NOMO-1 treated with DMSO at 0.1 percent for 48 hours (cell line): Measurements from ENCODE around the gene MED15.
"Not testable (repeated sequence)": the region's sequence is repeated elsewhere in the genome, so short reads cannot be mapped to it uniquely, and the experiment has no call there.

Experiments
- DNase-seq: peaks from one replicate; lab custom pipeline; 2025; ENCODE audit not compliant: unreplicated experiment; lab: John Stamatoyannopoulos, UW

Gene MED15

DNA sequence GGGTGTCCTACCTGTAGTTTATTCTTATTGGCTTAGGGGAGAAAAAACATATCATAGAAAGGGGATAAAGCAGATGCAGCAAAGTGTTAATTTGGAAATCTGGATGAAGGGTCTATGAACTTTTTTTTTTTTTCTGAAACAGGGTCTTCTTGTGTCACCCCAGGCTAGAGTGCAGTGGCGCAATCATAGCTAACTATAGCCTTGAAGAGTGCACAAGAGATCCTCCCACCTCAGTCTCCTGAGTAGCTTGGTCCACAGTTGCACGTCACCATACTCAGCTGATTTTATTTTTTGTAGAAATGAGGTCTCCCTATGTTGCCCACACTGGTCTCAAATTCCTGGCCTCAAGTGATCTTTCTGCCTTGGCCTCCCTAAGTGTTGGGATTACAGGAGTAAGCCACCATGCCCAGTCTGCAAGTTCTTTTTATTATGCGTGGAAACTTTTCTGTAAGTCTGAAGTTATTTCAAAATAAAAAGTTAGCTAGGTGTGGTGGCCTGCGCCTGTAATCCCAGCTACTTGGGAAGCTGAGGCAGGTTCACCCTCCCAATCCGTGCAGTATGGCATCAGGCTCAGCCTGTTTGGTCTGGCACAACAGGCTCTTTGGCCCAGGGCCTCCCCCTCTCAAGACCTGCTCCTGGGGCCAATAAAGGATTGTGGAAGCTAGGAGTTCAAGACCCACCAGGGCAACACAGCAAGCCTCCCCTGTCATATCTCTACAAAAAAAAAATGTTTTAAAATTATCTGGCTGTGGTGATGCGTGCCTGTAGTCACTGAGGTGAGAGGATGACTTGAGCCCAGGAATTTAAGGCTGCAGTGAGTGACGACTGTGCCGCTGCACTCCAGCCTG lies 111.9 kb downstream of the MED15 start:
- no peak for DNase-seq

DNA sequence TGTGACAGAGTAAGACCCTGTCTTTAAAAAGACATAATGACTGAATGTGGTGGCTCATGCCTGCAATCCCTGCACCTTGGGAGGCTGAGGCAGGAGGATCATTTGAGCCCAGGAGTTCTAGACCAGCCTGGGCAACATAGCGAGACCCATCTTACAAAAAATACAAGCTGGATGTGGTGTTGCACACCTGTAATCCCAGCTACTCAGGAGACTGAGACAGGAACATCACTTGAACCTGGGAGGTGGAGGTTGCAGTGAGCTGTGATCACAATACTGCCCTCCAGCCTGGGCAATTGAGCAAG lies 112.4 kb downstream of the MED15 start:
- not testable (repeated sequence) for DNase-seq

DNA sequence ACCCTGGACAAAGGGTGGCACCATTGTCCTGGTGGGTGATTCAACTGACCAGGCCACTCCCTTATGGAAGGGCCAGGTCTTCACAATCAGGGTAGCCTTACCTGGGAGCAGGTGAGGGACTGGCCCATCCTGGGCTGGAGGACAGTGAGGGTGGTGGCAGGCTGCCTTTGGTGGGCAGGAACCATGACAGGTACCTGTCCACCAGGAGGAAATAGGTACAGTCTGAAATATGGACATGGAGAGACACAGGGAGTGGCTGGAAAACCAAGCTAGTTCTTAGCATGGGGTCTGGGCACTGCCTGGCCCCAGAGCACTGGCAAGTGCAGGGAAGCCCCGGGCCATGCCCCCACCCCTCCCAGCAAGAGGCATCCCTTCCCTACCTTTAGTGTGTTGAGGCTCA lies 113.8 kb downstream of the MED15 start:
- DNase-seq: no peak

DNA sequence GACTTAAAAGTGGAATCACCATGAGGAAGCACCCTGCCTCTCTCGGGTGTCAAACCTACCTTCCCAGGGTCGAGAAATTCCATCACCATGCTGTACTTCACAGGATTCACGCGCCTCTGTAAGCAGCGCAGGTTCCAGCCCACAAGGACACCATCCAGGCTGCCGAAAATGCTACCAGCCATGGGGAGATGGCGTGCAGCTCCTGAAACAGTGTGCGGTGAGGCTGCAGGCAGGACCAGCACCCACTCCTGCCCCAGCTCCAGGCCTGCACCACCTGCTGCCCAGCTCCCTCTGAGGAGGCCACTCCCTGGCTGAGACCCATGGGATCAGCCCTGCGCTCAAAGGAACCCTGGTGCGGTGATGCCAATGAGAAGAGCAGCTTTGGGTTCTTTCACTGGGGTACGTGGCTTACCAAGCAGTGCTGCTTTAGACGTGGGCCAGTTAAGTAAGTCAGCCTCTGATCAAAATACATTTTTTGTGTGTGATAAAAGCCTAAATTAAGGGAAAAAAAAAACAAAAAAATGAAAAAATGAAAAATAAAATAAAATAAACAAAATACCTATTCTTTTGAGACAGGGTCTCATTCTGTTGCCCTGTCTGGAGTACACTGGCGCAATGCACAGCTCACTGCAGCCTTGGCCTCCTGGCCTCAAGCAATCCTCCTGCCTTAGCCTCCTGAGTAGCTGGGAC lies 115.4 kb downstream of the MED15 start:
- no peak for DNase-seq

DNA sequence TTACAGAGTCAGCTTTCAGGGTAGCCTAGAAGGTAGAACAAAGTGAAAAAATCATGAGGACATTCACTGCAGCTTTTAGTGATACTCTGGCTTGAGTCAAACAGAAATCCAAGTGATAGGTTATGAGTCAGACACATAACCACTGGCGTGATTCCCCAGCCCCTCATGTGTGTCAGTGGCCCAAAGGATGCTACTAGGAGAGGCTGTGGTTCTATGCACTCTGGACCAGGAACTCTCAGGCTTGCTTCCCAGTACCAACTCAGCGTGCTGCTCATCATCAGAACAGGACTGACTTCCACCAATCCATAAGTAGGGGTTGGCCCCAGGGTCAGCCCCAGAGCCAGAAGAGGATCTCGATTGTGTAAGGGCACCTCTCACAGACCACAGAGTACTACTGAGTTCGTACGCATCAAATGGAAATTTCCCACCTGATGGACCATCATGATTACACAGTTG lies 116.8 kb downstream of the MED15 start:
- no peak for DNase-seq

DNA sequence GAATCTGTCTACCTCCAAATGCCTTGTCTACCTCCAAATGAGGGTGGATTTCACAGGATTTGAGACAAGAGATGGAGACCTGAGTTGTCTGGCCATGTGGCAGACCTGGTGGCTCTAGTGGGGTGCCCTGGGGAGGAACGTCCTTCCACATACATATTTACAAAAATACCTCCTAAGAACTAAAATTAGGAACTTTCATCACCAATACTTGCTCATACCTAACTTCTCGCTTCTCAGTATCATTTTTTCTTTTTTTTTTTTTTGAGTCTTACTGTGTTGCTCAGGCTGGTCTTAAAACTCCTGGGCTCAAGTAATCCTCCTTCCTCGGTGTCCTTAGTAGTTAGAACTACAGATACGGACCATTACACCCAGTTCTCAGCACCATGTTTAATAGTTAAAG lies 117.9 kb downstream of the MED15 start:
- no peak for DNase-seq

DNA sequence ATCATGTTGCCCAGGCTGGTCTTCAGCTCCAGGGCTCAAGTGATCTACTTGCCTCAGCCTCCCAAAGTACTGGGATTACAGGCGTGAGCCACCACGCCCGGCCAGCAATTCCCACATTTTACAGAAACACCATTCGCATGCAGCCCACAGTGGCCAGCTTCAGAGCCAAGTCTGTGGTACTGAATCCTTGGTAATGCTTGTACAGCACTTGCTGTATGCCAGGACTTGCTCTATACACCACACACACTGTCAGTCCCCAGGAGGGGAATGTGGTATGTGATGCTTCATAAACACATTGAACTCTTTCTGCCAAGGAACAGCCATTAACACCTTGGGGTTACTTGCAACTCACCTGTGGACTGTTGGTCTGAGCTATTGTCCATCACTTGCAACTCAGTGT lies 119.4 kb downstream of the MED15 start:
- no peak for DNase-seq

DNA sequence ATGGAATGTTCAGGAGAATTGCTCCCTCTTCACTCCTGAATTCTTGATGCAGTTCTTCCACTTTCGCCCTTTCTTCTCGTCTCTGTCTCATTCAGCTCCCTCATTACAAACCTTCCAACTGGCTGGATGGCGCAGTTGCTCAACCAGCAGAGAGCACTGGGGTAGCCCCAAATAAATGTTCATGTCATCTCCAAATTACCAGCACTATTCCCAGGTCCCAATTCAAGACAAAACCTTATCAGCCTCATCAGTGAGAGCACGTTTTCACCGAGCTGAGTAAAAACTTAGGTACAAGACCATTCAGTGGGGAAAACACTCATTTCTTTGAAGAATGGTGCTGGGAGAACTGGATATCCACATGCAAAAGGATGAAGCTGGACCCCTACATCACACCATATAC lies 120.0 kb downstream of the MED15 start:
- DNase-seq: no peak

DNA sequence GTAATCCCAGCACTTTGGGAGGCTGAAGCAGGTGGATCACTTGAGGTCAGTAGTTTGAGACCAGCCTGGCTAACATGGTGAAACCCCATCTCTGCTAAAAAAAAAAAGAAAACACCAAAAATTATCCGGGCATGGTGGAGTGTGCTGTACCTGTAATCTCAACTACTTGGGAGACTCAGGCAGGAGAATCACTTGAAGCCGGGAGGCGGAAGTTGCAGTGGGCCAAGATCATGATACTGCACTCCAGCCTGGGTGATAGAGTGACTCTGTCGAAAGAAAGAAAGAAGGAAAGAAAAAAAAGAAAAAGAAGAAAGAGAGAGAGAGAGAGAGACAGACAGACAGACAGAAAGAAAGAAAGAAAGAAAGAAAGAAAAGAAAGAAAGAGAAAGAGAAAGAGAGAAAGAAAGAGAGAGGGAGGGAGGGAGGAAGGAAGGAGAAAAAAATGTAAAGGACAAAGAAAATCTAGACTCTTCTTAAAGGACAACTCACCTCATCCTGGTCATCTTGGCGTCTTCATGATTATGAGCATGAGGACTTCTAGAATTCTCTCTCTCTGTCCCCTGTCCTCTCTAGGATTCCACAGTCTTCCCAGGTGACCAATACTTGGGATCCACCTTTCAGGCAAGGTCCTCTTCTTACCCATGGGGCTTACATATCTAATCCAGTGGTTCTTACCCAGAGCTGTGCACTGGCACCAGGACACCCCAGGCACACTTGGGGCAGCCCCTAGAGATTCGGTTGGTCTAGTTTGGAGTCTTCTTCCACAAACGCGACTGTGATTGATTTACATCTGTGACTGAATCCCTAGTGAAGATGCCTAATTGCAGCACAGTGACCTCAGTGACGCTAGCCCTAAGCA lies 120.9 kb downstream of the MED15 start:
- DNase-seq: no peak

DNA sequence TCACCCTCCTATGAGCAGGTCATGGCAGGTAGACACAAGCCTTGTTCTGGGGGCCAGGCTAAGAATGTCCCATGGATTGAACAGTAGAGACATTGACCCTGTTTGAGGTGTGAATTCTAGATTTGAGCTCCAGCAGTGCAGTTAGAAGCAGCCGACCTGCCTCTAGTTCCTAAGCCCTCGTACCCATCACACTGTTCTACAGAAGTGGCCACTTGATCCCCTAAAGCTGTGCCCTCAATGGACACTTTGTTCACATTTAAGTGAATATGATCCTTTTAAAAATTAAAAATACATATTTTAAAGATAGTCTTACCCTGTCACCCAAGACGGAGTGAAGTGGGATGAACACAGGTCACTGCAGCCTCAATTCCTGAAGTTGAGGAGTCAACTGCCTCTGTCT lies 122.0 kb downstream of the MED15 start:
- no peak for DNase-seq

DNA sequence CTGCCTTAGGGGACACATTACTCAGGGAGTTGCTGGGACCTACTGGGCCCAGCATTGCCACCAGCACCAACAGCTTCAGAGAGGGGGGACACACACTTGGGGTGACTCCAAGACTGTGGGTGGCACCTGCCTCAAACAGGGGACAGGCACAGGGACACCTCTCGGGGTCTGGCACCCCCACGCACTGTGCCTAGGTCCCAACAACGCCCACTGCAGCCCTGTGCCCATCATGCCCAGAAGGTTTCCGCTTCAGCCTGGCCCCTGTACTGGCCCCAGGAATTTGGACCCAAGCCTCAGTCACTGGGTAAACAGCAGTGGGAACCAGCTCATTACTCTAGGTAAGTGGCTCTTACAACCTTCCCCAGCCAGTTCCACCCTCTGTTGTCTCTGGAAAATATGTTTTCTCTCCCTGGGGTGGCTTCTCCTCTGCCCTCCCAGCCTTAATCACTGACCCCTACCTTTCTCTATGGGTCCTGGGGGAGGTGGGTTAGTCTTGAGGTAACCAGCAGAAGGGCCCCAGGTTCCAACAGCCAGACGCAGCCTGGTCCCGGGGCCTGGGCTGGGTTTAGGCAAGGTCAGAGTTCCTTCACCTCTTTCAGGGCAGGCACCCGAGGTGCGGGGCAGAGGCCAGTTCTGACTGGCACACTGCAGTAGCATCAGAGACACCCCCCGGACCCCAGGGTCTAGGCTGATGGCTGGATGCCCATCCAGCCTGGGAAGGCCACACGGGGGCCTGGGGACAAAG lies 123.6 kb downstream of the MED15 start:
- DNase-seq: no peak

DNA sequence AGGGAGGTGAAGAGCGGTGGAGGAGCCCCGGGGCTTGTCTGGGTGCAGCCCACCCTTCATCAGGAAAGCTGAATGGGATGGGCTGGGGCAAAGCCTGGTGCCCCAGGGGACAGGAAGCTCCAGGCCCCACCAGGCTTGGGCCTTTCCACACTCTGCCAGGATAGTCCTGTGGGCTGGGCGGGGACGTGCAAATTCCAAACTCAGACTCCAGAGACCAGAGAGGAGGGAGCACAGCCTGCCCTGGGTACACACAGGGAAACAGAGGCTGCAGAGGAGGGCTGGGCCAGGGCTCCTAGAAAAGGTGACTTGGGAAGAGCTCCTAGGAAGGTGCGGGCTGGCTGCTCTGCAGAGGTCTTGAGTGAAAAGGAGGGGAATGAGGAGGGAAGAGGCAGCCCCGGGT lies 124.7 kb downstream of the MED15 start:
- no peak for DNase-seq

DNA sequence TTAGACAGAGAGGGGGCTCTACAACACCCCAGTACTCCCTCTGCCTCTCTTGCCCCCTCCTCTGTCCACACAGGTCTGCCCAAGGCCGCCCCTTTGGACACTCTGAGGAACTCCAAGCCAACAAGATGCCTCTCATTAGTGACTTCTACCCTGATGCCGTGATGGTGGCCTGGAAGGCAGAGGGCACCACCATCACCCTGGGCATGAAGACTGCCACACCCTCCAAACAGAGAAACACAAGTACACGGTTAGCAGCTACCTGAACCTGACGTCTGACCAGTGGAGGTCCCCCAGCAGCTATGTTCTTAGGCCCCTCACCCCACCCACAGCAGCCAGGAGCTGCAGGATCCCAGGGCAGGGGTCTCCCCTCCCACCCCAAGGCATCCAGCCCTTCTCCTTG lies 125.1 kb downstream of the MED15 start:
- no peak for DNase-seq

DNA sequence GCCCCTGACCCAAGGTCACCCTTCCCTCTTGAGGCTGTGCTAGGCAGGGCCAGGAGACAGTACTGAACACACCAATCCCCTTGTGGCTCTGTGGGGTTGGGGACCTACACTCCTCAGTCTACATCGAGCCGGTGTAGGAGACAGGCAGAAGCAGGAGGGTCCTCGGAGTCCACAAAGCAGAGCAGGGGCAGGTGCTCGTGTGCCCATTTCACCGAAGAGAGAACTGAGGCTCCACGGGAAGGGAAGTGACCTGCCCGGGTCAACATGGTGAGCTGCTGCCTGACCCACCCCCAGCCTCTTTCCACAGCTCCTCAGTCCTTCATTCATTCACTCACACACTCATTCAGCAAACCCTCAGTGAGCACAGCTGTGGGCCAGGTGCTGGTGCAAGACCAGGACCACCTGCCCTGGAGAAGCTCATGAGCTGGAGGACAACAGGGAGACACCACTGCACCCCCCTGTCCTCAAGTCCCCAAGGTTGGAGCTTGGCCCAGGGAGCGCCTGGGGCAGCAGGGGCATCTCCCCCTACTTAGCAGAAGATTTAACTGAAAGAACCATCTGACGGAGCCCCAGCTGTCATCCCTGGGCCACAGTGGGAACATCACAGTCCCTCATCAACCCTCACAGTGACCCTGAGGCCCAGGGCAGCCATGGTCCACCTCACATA lies 127.3 kb downstream of the MED15 start:
- no peak for DNase-seq

DNA sequence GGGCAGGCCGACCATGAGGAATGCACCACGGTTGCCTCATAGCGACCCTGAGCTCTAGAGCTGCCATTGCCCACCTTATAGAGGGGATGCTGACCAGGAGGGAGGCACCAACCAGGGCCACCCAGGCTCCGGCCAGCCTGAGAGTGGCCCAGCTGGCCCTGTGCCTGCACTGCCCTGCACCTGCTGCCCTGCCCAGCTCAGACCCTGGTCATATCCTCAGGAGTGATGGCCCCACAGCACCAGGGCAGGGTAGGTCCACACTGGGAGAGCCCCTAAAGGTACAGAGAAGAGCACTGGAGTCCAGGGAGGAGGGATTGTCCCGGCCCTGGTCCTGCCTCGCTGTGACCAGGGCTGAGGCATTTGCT lies 127.8 kb downstream of the MED15 start:
- no peak for DNase-seq

DNA sequence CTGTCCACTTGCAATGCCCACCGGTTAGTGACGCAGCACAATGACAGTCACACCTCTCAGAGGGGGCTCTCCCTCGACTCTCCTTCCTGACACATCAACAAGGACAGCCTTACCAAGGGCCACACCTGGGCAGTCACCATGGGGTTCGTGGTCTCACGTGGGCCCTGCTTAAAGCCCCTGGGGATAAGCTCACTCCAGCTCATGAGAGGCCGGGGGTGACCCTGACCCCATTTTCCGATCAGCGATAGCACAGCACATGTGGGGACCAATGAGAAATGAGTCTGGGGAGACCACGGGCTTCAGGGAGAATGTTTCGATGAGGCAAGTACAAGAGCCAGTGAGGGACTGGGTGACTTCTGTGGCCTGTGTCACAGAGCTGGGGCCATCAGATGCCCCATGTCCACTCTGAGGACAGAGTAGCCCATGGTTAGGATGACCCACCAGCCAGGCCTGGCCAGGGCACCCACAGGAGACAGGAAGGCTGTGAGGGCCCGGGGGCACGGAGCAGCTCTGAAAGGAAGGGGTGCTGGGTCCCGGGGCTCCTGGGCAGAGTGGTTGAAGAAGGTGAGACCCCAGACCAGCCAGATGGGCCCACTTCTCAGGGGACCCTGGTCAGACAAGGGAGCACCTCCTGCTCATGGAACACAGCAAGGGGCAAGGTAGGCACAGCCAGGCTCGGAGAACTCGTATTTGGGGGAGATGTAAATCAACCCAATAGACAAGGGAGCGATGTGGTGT lies 128.8 kb downstream of the MED15 start:
- no peak for DNase-seq

DNA sequence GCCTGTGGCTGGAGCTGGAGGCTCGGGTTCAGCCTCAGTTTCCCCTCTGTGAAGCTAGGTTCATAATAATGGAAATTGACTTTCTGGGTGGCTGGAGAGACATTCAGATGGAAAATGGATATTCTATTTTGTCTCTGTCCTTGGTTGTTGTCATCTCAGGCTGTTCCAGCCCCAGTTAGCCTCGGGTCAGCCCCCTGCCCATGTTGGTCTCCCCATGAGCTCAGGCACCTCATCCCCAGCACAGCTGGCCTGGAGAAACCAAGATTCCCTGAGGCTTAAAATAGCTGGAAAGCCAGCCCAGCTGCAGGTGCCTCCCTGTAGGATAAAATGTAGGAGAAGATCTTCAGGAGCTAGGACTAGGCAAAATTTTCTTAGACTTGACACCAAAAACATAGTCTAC lies 129.5 kb downstream of the MED15 start:
- no peak for DNase-seq
